DMS53 treated with DMSO at 0.1 percent for 48 hours (cell line): ENCODE data around the gene PHLDA2.

Source experiments
- DNase-seq: peaks from one replicate; lab custom pipeline; 2025; ENCODE audit not compliant: unreplicated experiment; lab: John Stamatoyannopoulos, UW

Gene PHLDA2

DNA sequence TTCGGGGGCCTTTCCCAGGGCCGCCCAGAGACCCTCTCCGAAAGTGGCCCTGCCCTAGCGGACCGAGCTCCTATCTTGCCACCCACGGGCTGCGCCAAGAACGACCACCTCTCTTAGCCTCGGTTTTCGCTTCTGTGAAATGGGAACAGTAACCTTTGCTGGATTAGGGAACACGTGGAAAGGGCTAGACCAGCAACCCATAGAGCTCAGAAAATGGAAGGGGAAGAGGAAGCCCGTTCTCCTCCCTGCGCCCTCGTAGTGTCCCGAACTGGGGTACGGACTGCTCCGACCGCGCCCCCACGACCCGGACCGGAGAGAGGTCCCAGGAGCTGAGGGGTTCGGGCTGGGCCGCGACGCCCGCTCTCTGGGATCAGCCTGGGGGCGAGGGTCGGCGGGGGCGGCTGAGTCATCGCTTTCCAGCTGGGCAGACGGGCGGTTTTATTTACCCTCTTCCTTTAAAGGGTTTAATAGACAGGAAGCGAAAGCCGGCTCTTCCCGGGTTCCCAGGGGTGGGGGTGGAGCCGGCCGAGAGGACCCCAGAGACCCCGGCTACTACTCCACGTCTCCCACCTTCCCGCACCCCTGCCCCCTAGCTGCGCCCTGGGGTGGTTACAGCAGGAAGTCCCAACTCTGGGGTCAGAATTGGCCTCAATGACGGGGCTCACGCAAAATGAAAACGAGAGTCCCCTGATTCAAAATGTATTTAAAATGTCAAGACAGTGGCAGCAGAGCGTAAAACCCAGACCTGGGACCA, 907 bp upstream of the PHLDA2 start:
- DNase-seq = peak; percentile 80

DNA sequence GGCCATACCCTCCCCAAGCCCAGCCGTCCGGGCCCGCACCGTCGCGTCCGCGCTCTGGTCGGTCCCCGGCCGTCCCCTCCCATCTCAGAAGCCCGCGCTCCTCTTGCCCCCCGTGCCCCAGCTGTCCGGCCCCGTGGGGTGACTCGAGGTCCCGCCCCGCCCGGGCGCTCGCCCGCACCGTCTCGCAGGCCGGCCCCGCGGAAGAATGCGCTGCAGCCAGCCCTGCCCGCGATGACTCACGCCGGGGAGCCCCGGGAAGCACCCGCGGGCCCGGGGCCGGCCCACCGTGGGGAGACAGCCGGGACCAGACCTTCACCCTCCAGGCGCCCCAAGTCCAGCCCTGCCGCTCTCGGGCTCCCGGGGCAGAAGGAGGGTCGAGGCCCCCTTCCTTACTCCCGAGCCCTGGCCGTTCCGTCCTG, 320 bp upstream of the PHLDA2 start:
- peak; percentile 60 for DNase-seq

DNA sequence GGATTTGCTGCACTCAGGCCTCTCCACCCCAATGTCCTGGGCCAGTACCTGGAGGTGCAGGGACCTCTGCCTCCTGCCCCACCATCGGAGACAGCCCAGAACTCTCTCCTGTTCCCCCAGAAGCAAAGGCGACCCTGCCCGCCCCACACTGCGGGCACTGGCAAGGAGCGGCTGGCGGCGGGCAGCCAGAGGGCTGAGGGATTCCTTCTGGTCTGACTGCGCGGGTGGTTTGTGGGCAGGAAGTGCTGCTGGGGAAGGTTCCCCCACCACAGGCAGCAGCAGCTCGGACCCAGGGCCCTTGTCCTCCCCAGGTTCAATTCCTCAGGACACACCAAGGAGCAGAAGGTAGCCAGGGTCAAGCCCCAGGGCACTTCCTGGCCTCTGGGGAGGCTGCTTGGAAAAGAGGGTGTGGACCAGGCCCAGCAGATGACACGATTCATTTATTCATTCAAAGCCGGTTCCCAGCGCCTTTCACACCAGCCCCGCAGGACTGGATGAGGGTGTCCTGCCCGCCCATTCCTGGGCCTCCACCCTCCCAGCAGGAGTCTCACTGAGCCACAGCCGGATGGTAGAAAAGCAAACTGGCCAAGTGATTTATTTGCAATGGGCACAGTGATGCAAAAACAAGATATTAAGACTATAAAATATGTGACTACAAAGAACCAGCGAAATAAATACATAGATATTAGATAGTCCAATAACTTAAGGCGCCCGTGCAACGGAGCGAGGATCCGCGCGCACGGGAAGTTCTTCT, 1.2 kb downstream of the PHLDA2 start:
- peak; percentile 17 for DNase-seq

DNA sequence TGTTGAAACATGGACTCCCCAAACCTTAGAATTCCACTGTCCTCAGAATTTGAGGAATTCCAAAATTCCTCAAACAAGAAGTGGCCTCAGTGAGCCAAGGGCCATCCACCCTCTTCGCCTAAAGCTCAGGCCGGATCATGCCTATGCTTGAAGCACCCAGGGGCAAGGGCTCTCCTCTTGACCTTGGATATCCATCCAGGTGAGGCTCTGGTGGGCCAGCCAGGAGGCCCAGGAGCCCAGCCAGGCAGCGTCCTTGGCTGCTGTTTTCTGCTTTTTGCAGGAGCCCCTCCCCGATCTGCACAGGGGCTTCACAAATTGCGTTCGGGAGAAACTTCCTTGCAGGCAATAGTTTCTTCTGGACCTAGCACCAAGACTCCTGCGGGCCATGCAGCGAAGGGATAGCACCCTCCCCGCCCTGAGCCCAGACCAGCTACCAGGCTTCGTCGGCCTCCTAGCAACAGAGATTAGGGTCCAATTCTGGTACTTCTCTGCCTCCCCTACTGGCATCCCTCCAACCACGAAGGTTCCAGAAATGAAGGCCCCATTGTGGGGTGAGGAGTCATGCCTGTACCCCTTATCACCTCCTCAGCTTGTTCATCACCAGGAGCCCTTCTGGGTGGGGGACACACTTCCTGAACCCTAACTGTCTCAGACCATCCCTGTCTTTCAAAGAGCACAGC, 2.0 kb downstream of the PHLDA2 start:
- DNase-seq = no peak

DNA sequence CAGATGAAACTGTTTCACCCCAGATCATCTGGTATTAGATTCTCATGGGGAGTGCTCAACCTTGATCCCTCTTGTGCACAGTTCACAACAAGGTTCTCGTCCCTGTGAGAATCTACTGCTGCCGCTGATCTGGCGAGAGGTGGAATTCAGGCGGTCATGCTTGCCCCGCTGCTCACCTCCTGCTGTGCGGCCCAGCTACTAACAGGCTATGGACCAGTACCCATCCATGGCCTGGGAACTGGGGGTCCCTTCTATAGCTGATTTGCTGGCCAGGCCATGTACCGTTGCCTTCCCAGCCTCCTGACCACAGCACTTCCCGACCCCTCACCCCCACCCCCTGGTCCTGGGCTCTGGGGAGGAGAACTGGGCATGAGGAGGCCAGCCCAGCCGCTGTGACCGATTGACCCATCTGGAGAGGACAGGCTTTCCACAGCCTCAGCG, 2.6 kb downstream of the PHLDA2 start:
- DNase-seq = no peak

DNA sequence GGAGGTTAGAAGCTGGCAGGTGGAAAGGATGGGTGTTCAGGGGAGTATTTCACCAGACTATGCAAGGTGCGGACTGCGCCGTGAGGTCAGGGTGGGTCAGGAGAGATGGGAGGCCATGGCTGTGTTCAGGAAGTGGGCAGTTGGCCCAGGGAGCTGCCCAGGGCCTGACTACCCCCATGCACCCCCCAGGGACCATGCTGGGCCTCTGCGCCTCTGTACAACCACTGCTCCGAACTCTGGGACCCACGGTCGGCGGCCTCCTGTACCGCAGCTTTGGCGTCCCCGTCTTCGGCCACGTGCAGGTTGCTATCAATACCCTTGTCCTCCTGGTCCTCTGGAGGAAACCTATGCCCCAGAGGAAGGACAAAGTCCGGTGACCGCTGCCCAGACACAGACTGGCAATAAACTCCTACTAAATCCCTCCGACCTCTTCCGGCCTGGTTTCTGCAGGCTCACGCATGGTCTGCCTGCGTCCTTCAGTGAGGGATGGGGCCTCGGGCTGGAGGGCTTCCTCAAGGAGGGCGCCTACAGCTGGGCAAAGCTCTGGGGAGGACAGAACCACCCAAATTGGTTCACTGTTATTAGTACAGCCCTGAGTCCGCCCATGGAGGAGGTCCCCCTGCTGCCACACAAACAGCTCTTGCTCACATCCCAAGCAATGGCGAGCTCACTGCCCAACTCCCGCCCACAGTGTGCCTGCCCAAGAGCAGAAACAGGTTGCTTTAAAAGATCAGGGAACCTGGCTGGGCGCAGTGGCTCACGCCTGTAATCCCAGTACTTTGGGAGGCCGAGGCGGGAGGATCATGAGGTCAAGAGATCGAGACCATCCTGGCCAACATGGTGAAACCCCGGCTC, 4.2 kb downstream of the PHLDA2 start:
- DNase-seq = no peak

DNA sequence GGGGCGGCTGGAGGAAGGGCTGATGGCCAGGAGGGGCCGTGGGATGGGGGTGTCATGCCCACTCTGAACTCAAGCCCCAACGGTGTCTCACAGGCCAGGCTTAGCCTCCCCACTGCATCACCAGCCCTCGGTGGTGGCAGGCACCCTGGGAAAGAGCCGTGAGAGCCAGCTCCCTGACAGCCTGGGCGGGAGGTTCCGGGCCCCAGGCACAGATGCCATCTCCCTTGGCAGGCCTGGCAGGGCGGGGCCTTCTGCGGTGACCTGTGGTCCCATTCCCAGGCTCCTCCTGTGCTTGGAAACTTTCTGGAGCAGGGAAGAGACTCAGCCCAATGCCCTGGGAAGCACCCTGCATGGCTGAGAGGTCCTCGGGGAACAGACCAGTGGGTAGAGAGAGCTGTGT, 4.8 kb downstream of the PHLDA2 start:
- DNase-seq = no peak

DNA sequence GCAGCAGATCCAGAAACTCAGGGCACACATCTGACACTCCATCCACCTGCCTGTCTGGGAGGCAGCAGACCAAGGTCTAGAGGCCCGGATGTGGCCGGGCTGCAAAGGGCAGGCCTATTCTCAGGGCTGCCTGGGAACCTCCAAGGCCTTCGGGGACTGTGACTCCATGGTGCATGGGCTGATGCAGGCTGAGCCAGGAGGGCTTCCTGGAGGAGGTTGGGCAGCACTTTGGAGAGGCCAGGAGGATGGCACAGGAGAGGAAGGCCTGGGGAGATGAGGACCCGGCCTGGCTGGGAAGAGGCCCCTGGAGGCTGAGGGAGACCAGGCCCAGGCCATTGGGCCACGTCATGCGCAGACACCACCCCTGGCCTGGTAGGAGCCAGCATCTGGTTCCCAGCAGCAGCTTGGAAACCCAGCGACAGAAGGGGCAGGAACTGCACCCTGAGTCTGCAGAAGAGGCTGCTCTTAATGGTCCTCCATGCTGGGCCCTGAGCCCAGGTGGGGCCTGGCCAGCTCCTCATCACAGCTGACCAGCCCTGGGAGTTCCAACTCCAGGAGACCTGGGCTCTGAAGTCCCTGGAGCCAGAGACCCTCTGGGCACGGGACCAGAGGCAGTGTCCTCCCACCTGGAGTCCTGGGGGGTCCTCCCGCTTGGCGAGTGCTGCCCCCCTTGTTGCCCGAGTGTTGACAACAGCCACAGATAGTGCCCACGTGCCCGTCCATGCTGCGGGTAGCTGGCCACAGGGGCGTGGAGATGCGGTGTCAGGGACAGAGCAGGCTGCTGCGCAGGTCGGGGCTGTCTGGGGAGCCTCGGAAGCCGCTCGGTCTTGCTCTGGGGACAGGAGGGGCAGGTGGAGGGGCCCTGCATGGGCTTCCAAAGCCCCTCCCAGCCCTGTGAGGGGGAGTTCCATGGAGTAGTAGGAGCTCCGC, 5.5 kb downstream of the PHLDA2 start:
- DNase-seq = no peak

DNA sequence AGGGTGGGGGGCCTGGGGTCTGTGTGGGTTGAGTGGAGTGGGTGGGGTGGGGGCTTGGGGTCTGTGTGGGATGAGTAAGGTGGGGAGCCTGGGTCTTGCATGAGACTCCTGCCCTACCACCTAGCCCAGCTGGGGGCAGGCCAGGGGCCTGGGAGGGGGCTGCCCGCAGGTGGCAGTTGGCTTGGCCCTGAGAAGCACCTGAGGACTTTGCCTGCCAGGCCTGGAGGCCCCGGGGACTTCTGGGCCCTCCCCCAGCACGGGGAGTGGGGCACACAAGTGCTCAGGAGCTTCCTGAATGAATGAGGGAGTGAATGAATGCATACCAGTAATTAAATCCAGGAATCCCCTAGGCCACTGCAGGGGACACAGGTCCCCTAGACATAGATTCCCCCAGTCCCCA, 6.6 kb downstream of the PHLDA2 start:
- no peak for DNase-seq

DNA sequence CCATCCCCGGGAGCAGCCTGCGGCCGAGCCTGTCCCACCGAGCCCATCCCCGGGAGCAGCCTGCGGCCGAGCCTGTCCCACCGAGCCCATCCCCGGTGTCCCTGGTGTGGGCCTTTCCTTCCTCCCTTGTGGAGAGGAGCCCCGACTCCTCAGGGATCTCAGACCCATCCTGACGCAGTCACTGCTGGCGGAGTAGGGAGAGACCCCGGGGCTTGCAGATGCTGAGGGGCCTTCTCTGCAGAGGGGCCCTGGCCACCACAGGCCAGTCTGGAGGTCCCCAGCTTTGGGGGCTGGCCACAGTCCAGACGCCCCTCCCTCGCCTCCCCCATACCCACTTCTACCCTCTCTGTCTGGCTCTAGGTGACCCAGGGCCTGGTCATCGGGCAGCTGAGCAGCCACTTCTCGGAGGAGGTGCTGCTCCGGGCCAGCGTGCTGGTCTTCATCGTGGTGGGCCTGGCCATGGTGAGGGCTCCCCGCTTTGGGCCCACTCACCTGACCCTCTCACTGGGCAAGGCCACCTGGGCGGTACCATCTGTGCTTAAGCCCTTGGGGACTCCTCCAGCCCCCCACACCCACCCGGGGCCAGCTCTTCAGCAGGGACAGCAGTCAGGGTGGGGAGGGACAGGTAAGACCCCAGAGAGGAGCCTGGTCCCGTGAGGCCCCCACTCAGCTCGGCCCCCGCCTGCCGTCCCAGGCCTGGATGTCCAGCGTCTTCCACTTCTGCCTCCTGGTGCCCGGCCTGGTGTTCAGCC, 7.3 kb downstream of the PHLDA2 start:
- no peak for DNase-seq

DNA sequence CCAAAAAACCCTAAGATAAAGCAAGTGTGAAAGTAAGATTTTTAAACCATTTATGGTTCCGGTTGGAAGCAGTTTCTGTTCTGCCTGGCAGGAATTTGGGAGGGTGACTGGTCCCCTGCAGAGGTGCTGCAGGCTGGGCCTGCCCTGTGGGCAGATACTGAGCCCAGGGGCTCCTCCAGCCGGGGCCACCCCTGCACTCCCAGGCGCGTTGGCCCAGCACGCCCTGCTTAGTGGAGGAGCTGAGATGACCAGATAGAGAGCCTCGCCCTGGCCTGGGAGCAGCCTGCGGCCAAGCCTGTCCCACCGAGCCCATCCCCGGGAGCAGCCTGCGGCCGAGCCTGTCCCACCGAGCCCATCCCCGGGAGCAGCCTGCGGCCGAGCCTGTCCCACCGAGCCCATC, 8.0 kb downstream of the PHLDA2 start:
- no peak for DNase-seq

DNA sequence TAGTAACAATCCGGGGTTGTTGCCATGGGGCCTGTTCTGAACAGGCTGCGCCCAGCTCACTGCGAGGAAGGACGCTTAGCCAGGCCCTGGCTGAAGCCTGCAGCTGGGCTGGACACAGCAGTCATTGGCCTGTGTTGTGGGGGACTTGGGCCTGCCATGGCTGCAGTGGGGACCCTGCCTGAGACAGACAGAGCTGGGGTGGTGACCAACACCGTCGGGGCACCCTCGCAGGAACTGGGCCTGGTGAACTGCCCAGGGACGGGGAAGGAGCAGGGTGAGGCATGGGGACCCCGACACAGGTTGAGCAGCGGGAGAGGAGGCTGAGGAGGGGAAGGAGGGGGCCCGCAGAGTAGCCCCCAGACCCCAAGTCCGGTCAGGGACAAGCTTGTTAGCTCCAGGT, 8.9 kb downstream of the PHLDA2 start:
- DNase-seq = no peak

DNA sequence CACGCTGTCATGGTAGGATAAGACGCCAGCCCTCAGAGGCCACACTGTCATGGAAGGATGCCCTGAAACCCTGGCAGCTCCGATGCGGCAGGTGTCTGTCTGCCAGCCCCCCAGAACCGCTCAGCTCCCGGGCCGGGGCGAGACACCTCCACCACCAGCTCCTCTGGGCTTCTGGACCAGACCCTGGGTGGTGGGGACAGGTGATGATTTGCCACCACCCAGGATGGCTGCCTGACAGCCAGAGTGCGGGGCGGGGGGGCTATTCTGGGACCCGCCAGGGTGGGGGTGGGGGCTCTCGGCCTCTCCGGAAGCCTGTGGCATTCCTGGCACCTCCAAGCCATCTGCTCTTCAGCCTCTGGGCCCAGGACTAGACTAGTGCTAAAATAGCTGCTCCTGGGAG, 9.4 kb downstream of the PHLDA2 start:
- no peak for DNase-seq

DNA sequence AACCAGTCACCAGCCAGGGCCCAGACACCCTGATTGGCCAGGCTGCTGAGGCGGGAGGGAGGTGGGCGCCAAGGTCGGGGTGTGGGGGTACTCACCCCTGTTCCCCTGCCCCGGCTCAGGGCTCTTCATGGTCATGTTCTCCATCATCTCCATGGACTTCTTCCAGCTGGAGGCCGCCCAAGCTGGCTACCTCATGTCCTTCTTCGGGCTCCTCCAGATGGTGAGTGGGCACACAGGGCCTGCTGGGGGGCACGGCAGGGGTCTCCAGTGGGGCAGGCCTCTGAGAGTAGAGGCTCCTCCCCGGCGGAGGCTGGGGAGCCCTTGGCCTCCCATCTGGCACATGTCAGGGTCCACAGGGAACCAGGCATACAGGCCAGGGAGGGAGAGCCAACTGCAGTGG, 10.0 kb downstream of the PHLDA2 start:
- no peak for DNase-seq

DNA sequence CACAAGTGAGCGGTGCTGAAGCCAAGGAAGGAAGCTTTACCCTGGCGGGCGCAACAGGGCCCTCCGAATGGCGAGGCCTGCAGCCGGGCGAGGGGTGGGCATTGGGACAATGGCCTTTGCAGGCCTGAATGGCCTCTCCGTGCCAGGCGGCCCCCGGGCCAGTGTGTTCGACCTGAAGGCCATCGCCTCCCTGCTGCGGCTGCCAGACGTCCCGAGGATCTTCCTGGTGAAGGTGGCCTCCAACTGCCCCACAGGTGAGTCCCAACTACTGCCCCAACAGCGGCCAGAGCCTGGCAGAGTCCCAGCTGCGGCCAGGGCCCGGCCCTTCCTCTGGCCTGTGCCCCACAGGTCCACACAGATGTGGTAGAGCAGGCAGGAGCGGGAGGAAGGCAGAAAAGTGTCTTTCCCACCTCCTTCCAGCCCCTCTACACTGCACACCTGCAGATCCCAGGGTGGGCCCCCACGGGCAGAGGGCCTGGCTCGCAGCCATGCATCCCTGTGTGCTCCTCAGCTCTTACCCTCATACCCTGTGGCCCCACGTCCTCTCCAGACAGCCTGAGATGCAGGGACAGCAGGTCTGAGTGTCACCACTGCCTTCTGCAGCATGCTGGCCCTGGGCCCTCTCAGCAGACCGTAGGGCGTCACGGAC, 11.3 kb downstream of the PHLDA2 start:
- no peak for DNase-seq

DNA sequence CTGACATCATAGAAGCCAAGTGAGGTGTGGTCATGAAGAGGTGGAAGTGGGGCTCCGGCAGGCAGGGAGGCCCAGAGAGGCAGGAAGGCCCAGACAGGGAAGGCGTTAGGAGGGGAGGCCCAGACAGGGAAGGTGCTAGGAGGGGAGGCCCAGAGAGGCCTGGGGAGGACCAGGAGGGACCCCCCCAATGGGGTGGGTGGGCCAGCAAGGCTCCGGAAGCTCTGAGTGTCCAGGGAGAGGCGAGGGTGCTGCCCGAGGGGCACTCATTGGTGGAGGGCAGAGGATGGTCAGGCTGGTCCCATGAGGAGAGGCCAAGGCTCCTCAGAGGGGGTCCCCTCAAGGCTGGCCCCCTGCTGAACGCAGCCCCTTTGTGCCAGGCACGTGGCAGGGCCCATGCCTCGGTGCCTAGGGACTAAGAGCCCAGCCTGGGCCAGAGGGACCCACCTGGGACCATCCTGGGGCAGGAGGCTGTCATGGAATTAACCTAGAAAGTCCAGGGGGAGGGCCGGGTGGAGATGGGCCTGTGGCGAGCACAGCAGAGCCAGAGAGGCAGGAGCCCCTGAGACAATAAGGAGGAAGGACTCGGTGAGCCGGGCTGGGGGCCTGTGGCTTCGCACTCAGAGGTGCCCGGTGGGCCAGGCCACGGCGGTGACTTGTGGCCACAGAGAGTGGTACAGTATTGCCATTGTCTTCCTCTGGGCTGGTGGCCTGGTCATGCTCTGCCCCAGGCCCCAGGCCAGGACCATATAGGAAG, 12.2 kb downstream of the PHLDA2 start:
- no peak for DNase-seq

DNA sequence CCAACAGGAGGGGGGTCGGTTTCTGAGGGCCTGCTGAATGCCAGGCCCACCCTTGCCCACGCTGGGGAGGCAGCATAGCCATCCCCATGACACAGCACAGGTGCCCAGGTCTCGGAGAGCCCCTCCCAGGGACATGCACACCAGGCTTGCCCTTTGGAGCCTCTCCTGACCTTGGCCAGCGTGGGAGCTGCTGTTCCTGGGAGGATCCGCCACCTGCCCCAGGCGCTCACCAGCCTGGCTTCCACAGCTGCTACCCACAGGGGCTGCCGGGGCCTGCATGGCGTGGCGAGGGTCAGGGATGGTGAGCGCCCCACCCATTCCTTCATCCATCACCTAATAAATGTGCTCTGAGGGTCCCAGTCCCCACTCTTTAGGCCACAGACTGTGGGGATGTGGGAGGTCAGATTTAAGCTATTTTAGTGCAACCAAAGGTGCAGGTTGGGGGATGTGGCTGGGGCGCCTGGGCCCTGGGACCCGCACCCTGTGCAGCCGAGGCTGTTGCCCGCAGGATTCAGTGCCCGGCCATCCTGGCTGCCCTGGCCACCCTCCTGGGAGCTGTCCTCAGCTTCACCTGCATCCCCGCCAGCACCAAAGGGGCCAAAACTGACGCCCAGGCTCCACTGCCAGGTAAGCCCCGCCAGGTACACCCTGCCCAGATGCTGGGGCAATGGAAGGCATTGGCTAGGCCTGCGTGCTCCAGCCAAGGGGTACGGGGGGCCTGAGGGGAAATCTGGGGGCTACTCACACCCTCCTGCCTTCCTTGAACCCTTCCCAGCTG, 12.9 kb downstream of the PHLDA2 start:
- no peak for DNase-seq
